GM19395 (cell line): ENCODE results near the gene ARL11.
"Not testable (repeated sequence)": the region's sequence is repeated elsewhere in the genome, so short reads cannot be mapped to it uniquely, and the experiment has no call there.

Experiments used
- ATAC-seq: cut with Tn5 transposase; IDR thresholded peaks from one replicate; pipeline ENCODE4 v1.9.1; 2021; ENCODE audit warnings: mild to moderate bottlenecking, moderate library complexity; ENCODE audit not compliant: unreplicated experiment

ARL11 gene

DNA sequence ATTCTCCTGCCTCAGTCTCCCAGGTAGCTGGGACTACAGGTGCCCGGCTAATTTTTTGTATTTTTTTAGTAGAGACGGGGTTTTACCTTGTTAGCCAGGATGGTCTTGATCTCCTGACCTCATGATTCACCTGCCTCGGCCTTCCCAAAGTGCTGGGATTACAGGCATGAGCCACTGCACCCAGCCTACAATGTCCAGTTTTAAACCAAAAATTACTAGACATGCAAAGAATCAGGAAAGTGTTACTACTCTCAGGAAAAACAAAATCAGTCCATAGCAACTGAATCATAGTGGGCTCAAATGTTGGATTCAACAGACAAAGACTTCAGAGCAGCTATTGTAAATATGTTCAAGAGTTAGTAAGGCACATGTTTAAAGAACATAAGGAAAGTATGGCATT, 16.3 kb upstream of the ARL11 start:
- ATAC-seq: not testable (repeated sequence)

DNA sequence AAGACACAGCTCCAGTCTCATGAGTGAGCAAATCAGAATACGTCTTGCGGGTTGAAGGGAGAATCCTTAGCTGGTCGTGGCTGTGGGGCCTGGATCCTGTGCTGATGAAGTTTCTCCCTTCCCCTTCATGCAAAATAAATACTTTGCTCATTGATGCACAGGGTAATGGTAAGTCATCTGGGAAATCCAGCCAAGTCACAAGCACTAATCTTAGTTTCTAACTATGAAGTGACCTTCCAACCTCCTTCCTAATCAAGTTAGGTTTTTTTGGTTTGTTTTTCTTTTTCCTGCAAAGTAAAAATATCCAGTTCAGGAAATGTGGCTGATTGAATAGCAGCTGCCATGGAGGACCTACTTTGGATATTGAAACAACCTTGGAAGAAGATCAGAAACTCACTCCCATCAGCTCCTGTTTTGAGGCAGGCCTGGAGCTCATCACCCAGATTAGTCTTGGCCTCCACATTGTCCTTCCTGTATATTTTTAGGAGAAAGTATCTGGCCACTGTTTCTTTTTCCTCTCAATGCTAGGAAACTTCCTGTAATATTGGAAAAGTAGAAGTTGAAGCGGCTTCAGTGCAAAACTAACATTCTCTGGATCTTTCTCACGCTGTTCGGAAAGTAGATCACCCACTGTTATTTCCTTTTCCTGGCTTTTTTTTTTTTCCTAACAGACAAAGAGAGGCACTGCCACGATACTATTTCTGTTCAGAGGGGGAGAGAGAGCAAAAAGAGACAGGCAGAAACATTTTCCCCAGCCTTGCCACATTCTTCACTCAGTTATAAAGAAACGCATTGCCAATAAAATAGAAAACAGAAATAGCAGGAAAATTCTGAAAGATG, 12.3 kb upstream of the ARL11 start:
- ATAC-seq: no peak

DNA sequence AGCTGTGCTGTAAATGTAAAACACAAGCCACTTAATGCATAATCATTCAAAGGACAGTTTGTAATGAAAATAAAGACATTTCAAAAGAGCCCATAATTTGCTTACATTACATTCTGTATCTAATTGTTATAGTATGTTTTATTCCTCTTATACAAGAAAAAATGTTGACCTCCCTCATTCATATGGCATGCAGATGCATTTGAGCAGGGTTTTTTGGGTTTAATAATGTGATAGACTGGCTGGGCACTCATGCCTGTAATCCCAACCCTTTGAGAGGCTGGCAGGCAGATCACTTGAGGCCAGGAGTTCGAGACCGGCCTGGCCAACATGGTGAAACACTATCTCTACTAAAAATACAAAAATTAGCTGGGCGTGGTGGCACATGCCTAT, 11.6 kb upstream of the ARL11 start:
- ATAC-seq: no peak

GRCh38 chr13:49620170-49620621, 8.1 kb upstream of the ARL11 start:
- ATAC-seq: no peak

DNA sequence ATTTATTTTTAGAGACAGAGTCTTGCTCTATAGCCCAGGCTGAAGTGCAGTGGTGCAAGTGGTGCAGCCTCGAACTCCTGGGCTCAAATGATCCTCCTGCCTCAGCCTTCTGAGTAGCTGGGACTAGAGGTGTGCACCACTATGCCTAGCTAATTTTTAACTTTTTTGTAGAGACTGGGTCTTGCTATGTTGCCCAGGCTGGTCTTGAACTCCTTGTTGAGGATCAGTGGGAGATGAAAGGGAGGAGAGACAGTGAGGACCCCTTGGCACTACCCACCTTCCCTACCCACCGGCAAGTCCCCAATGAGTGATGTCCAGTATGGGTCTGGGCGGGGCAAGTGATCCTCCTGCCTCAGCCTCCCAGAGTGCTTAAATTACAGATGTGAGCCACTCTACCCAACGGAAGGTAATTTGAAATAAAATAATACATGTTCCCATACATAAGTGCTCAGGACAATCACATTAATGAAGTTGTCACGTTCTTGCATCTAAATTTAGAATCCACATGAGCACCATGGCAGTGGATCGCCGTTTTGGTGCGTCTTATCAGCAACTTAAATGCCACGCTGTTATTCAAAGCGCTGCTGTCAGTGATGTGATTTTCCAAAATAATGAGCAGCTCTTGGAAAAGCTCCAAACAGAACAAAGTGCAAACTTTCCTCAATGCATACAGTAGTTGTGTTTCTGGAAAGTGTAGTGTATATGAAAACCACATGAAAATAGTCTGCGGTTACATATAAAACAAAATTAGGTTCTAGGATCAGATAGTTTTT, 5.9 kb upstream of the ARL11 start:
- no peak for ATAC-seq

DNA sequence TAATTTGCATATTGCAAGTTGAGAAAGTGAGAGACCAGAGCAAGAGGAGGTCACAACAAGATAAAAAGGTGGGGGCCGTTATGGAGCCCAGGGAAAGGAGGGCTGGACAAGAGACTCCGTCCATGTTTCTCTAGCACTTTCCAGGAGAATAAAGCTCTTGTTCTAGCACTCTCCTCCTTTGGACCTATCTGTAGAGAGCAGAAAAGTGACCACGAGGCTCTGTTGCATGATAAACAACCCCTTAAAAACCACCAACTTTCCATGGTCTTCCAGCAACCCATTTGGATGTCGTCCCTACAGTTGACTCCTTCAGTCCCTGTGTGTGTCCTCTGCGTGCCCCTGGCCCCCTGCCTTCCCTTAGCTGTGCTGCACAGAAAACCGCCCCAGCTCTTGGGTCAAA, 4.1 kb upstream of the ARL11 start:
- no peak for ATAC-seq

DNA sequence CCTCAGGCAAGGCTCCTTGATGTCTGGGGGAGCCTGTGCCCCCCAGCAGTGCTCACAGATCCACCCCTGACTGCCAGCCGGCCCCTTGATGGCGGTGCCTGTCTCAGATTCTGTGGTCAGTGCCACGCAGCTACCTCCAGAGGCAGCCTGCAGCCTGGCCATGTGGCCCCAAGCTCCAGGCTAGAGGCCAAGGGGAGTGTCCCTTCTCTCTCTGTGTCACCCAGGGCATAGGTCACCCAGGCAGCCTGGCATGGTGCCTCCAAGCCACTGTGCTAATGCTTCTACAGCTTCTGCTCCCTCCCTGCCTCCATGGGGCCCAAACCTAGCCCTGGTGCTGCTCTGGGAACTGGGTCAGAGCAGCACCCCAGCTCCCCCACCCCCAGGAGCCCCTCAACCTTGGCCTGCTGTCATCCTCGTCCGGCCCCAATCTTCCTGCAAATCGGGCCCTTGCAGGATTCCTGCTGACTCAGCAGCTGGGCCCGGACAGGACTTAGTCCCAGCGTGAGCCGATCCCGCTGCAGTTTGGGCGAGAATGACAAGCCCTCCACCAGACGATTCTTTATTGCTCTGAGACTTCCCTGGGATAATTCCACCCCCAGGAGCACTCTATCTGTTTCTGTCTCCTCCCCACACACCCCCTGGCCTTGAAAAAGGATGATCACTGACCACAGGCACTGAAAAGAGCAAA, 2.8 kb upstream of the ARL11 start:
- ATAC-seq: no peak

GRCh38 chr13:49629196-49629938, 1.1 kb downstream of the ARL11 start:
- ATAC-seq: no peak

GRCh38 chr13:49629947-49630346, 1.6 kb downstream of the ARL11 start:
- no peak for ATAC-seq

GRCh38 chr13:49630580-49630979, 2.3 kb downstream of the ARL11 start:
- ATAC-seq: no peak

- ATAC-seq: no peak
These were observed 3.8 kb downstream of the ARL11 start for GRCh38 chr13:49632156-49632555.

DNA sequence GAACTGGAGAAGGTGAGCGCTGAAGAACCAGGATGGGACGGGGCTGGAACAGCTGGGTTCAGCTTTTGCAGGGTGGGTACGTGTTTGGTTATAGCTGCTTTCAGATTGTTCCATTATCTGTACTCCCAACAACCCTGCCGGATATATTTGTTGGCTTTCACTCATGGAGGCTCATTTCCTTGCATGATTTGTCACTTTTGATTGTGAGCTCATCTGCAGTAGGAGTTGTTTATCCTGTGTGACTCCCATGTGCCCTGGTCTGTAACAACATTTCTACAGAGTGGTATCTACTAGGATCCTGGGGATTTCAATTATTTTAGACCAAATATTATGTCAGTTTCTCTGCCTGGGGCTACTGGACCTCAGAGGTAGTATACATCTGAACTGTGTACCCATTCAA, 5.4 kb downstream of the ARL11 start:
- no peak for ATAC-seq

DNA sequence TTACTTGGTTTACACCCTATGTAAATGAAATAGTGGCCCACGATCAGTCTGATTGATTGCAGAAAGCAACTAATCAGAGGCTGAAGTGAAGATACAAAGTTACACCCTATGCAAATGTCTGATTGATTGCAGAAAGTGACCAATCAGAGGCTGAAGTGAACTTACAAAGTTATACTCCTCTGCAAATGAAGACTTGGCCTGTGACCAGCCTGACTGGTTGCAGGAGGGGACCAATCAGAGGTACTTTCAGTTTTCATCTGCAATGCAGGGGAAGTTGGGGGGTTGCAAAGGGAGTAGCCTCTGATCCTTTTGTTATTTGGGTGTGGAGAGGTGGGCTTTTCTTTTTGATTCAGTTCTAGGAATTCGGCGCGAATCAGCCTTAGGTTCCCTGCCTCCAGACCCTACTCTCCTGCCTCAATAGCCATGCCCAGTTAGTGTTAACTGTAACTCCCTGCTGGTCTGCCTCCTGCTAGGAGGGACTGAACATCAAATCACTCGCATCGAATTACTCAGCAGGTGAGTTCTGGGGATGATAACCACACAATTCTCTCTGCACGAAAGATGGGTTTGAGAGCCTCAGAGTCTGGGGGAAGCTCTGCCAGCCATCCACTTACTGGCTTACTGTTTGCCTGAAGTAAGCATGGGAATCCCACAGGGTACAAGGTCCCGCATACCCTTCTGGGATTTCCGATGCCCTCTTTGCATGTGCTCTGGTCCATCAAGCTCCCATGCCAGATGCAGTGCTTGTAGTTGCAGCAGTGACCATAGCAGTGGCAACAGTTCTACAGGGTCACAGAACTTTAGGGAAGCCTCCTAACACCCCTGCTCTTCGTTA, 7.5 kb downstream of the ARL11 start:
- peak; percentile 77 for ATAC-seq

GRCh38 chr13:49636705-49637104, 8.4 kb downstream of the ARL11 start:
- ATAC-seq: no peak

DNA sequence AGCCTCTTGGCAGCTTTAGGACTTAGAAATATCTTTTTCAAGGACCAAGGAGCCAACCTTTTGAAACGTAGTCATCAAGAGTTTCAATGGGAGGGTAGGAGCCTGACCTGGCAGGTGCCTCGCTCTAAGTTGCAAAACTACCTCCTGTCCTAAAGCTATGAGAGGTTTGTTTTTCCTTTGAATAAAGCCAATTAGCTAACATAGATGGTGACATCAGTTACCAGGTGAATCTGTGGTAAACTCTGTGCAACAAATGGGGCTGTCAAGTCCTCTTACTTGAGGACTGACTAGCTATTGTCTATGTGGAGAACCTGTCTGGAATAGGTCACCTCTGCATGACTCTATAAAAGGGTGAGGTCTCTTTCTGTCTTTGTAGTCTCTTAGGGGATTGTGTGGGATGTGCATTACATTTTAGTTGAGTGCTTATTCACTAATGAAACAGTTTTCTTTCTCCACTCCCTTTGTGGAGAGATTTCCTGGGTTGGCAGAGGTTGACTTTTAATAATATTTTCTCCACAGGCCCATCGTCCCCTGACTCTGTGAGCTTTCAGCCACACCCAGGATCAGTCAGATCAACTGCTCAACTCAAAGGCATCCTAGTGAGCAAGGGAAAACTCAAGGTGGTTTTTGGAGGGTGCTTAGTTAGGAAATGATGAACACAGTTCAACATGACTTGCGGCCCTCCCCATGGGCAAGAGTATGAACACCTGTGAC, 9.9 kb downstream of the ARL11 start:
- no peak for ATAC-seq

DNA sequence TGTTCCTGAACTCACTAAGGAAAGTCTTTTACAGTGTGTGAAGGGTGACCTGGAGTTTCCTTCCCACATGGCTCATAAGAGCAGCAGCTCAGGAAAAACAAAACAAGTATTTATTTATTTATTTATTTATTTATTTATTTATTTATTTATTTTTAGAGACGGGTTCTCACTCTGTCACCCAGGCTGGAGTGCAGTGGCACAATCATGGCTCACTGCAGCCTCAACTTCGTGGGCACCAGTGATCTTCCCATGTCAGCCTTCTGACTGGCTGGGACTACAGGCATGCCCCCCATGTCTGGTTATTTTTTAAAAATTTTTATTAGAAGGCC, 10.4 kb downstream of the ARL11 start:
- ATAC-seq: no peak

DNA sequence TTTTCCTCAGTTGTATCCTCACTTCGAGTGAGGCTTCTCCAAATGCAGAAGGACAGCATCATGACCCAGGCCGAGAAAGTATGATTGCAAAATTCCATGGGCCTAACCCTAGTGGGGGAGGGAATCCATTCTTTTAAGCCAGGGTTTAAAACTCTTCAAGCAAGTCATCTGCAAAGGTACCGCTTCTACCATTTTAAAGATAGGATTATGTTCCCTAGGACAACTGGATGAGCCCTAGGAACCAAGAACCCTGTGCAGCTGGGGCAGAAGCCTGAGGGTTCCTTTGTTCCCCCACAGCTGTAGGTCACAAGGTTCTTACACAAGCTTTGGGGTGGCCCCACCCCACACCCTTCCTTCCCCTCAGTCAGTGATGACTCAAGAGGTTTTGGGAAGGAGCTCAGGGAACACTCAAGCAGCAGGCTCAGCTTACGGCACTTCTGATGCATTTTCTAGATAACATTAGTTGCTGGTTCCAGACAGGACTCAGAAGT, 13.5 kb downstream of the ARL11 start:
- no peak for ATAC-seq

GRCh38 chr13:49643035-49643646, 14.8 kb downstream of the ARL11 start:
- peak; percentile 68 for ATAC-seq

- no peak for ATAC-seq
These were observed 17.1 kb downstream of the ARL11 start for GRCh38 chr13:49645451-49645850.
